AG04450 (cell line): ENCODE results near the gene PRAMEF10. TPM values are rescaled to one million over a fixed set of nuclear protein-coding genes. Genes with fewer than 3 reads are reported as not detected.
"Not testable (repeated sequence)": the region's sequence is repeated elsewhere in the genome, so short reads cannot be mapped to it uniquely, and the experiment has no call there.

Experiments used
- CTCF ChIA-PET: fragments of 300-600, 350-600 bp; formaldehyde crosslinking; extraction: SDS; loops from one replicate; lab custom pipeline; 2022; ENCODE audit warnings: antibody characterized with exemption, inconsistent platforms; lab: Charles Lee
- POLR2A ChIA-PET: fragments of 350-600 bp; formaldehyde crosslinking; extraction: SDS; loops from one replicate; lab custom pipeline; 2021; ENCODE audit warnings: antibody characterized with exemption, inconsistent platforms; lab: Yijun Ruan, JAX
- DNase-seq: peaks from one replicate; pipeline ENCODE4 v3.0.0-alpha.2; 2011; ENCODE audit warnings: low read depth, low spot score
- H3K27ac ChIP-seq: one replicate; pipeline ENCODE4 v1.5.1; 2012; ENCODE audit warnings: low read depth, low read length, control low read depth
- H3K27me3 ChIP-seq: one replicate; pipeline ENCODE4 v1.6.0; 2012; ENCODE audit warnings: low read length; ENCODE audit not compliant: control insufficient read depth, insufficient read depth
- H3K4me3 ChIP-seq: 2 replicates; pipeline ENCODE4 v1.5.1; 2011; ENCODE audit warnings: mild to moderate bottlenecking, low read depth, low read length, control low read depth
- H3K9me3 ChIP-seq: 2 replicates; pipeline ENCODE4 v1.5.1; 2012; ENCODE audit warnings: low read length; ENCODE audit not compliant: control insufficient read depth, insufficient read depth
- polyA minus RNA-seq: library from RNA; depleted of rRNA, polyadenylated mRNA; stranded (reverse); fragments of >200 nt; gene quantifications from 2 replicates; pipeline ENCODE4 v1.2.3, GENCODE V29; 2011; rRNA and poly(A)+ RNA removed
- polyA plus RNA-seq: library from polyadenylated mRNA; depleted of rRNA; stranded (reverse); fragments of >200 nt; gene quantifications from 2 replicates; pipeline ENCODE4 v1.2.3, GENCODE V29; 2011; rRNA removed

PRAMEF10 gene
- not detected in 2 replicates for polyA plus RNA-seq
- polyA minus RNA-seq: not detected in 2 replicates

DNA sequence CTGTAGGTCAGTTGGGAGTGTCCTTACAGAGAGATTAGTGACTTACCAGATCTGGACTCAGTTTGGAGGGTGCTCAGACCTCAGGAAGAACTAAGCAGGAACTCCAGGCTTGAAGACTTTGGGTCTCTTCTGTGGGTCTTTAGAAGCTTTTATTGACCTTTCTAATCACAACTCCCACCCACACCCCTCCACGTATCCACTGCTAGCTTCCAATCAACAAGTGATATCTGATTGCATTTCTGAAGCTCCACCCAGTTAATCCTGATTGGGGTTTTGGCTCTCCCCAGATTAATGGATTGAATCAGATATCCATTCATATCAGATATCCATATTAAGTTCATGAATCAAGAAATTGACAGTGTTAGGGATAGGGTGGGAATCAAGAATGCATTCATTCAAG is at the start of gene PRAMEF10:
TSS of gene PRAMEF10 (minus strand) at position 101 of the 400 bp plus-strand sequence. CDS start 2,423 bp downstream, outside the sequence.
- POLR2A ChIA-PET, H3K9me3 ChIP-seq: not testable (repeated sequence)

GRCh38 chr1:12947480-12947879 is 49.4 kb upstream of the PRAMEF10 start, which contains the start of gene PRAMEF6:
TSS of gene PRAMEF6 (minus strand) at chr1:12947580. CDS start at chr1:12942518, 5,062 bp downstream.
- H3K9me3 ChIP-seq, DNase-seq, H3K27me3 ChIP-seq, H3K27ac ChIP-seq, POLR2A ChIA-PET, H3K4me3 ChIP-seq, CTCF ChIA-PET: not testable (repeated sequence)

More for the DNA sequence above, at the start of gene PRAMEF10:
- CTCF ChIA-PET, H3K4me3 ChIP-seq, H3K27ac ChIP-seq, DNase-seq, H3K27me3 ChIP-seq: not testable (repeated sequence)

DNA sequence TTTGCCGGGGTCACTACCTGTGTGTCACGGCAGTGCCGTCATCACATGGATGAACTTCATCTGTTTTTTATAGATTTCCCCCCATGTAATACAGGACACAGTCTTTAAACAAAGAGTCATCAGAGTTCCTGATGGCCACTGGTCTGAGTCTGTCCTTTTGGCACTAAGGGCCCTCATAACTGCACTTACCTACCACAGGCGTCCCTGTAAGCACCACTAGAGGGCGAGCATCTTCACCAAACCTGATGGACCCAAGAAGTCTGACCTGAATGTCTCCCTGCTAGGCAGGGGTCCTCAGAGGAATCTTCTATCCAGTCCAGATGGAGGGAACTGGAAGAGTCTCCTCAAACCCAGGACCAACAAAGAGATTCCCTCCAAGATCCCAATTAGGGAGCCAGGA is 26.3 kb upstream of the PRAMEF10 start:
- H3K27me3 ChIP-seq, CTCF ChIA-PET, H3K4me3 ChIP-seq, DNase-seq, POLR2A ChIA-PET, H3K27ac ChIP-seq, H3K9me3 ChIP-seq: not testable (repeated sequence)

GRCh38 chr1:12921749-12922148 is 23.7 kb upstream of the PRAMEF10 start:
- POLR2A ChIA-PET, DNase-seq, H3K9me3 ChIP-seq, CTCF ChIA-PET, H3K27me3 ChIP-seq, H3K27ac ChIP-seq, H3K4me3 ChIP-seq: not testable (repeated sequence)

DNA sequence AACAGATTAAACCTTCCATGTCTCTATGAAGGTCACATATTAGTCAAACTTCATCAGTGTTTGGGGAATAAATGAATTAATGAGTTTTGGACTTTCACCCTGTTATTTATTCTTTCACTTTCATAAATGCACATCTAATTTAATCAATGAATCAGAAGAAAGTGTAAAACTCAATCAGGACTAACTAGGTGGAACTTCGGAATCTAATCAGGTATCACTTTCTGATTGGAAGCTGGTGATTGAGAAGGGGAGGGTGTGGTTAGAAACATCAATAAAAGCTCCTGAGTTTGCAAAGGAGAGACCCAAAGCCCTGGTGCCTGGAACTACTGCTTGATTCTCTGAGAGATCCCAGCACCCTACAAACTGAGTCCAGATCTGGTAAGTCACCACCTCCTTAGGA is 18.2 kb upstream of the PRAMEF10 start, which contains the start of gene PRAMEF7:
TSS of gene PRAMEF7 (plus strand) at position 301 of the 400 bp plus-strand sequence. CDS start 1,083 bp downstream, outside the sequence.
- CTCF ChIA-PET, POLR2A ChIA-PET, DNase-seq, H3K4me3 ChIP-seq, H3K27ac ChIP-seq, H3K27me3 ChIP-seq, H3K9me3 ChIP-seq: not testable (repeated sequence)

- CTCF ChIA-PET, H3K9me3 ChIP-seq, H3K27ac ChIP-seq, H3K4me3 ChIP-seq, POLR2A ChIA-PET, H3K27me3 ChIP-seq, DNase-seq: not testable (repeated sequence)
Observed at GRCh38 chr1:12903793-12904572, 5.9 kb upstream of the PRAMEF10 start.

- H3K27me3 ChIP-seq, POLR2A ChIA-PET, DNase-seq, H3K4me3 ChIP-seq, H3K9me3 ChIP-seq, CTCF ChIA-PET, H3K27ac ChIP-seq: not testable (repeated sequence)
Observed at GRCh38 chr1:12899186-12899585, 1.1 kb upstream of the PRAMEF10 start.

DNA sequence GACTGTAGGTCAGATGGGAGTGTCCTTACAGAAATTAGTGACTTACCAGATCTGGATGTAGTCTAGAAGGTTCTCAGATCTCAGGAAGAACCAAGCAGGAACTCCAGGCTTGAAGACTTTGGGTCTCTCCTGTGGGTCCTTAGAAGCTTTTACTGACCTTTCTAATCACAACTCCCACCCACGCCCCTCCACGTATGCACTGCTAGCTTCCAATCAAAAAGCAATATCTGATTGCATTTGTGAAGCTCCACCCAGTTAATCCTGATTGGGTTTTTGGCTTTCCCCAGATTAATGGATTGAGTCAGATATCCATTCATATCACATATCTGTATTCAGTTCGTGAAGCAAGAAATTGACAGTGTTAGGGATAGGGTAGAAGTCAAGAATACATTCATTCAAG is 12.0 kb downstream of the PRAMEF10 start, which contains the start of gene PRAMEF4:
TSS of gene PRAMEF4 (minus strand) at position 101 of the 400 bp plus-strand sequence. CDS start 2,807 bp downstream, outside the sequence.
- H3K27me3 ChIP-seq, POLR2A ChIA-PET, H3K9me3 ChIP-seq, DNase-seq, H3K27ac ChIP-seq, CTCF ChIA-PET, H3K4me3 ChIP-seq: not testable (repeated sequence)

GRCh38 chr1:12878453-12878852 is 19.6 kb downstream of the PRAMEF10 start:
- CTCF ChIA-PET, H3K27ac ChIP-seq, POLR2A ChIA-PET, DNase-seq, H3K4me3 ChIP-seq, H3K9me3 ChIP-seq, H3K27me3 ChIP-seq: not testable (repeated sequence)

- POLR2A ChIA-PET, H3K27ac ChIP-seq, CTCF ChIA-PET, H3K27me3 ChIP-seq, DNase-seq, H3K4me3 ChIP-seq: not testable (repeated sequence)
- peaks cover 12% of the 10 kb centered on the region for H3K9me3 ChIP-seq
Observed at GRCh38 chr1:12863131-12863880, 34.8 kb downstream of the PRAMEF10 start.

GRCh38 chr1:12856786-12857185 is 41.3 kb downstream of the PRAMEF10 start, which contains the start of gene PRAMEF2:
TSS of gene PRAMEF2 (plus strand) at chr1:12857086. CDS start at chr1:12859010, 1,924 bp downstream.
- POLR2A ChIA-PET, CTCF ChIA-PET: not testable (repeated sequence)

More at GRCh38 chr1:12856786-12857185, 41.3 kb downstream of the PRAMEF10 start, which contains the start of gene PRAMEF2:
- H3K9me3 ChIP-seq: peaks cover 20% of the 10 kb centered on the region
- not testable (repeated sequence) for H3K27me3 ChIP-seq, H3K27ac ChIP-seq, DNase-seq, H3K4me3 ChIP-seq
